HEK293 (cell line): Measurements from ENCODE around the gene IFNL1.

Experiments used
- HOXA7 ChIP-seq: sonication (generic); formaldehyde crosslinking; IDR thresholded peaks from 2 replicates; pipeline ENCODE4 v1.8.1; 2022; ENCODE audit warnings: missing genetic modification reagents, borderline replicate concordance
- ZFP37 ChIP-seq: fragments of 450-650 bp; formaldehyde crosslinking; IDR thresholded peaks from 2 replicates; pipeline ENCODE4 v1.5.1; 2016; ENCODE audit warnings: missing biosample characterization, missing genetic modification characterization
- TF ChIP-seq, protein P1 (sequence below): fragments of 450-650 bp; formaldehyde crosslinking; IDR thresholded peaks from 2 replicates; pipeline ENCODE4 v1.5.1; 2016; ENCODE audit warnings: missing biosample characterization, missing genetic modification characterization
- TF ChIP-seq, protein P2 (sequence below): fragments of 450-650 bp; formaldehyde crosslinking; IDR thresholded peaks from 2 replicates; pipeline ENCODE4 v1.5.1; 2017; ENCODE audit warnings: missing biosample characterization, missing genetic modification characterization

DNA sequence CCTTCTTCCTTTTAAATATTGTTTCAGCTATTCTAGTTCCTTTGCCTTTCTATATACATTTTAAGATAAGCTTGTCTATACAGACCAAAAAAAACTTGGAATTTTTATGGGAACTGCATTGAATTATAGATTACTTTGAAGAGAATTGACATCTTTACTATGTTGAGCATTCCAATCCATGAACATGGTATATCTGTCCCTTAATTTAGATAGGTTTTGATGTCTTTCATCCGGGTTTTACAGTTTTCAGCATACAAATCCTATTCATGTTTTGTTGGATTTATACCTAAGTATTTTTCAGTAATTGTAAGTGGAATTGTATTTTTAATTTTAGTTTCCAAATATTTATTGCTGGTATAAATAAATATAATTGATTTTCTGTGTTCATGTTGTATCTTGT lies 12.2 kb upstream of the IFNL1 start:
- TF ChIP-seq HOXA7 (CRISPR knock-in tag) (no peak), ZFP37 (tag by site-specific recombination) (no peak)
- TF ChIP-seq, protein P1, sequence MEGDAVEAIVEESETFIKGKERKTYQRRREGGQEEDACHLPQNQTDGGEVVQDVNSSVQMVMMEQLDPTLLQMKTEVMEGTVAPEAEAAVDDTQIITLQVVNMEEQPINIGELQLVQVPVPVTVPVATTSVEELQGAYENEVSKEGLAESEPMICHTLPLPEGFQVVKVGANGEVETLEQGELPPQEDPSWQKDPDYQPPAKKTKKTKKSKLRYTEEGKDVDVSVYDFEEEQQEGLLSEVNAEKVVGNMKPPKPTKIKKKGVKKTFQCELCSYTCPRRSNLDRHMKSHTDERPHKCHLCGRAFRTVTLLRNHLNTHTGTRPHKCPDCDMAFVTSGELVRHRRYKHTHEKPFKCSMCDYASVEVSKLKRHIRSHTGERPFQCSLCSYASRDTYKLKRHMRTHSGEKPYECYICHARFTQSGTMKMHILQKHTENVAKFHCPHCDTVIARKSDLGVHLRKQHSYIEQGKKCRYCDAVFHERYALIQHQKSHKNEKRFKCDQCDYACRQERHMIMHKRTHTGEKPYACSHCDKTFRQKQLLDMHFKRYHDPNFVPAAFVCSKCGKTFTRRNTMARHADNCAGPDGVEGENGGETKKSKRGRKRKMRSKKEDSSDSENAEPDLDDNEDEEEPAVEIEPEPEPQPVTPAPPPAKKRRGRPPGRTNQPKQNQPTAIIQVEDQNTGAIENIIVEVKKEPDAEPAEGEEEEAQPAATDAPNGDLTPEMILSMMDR (tag by site-specific recombination), result no peak
- TF ChIP-seq, protein P2, sequence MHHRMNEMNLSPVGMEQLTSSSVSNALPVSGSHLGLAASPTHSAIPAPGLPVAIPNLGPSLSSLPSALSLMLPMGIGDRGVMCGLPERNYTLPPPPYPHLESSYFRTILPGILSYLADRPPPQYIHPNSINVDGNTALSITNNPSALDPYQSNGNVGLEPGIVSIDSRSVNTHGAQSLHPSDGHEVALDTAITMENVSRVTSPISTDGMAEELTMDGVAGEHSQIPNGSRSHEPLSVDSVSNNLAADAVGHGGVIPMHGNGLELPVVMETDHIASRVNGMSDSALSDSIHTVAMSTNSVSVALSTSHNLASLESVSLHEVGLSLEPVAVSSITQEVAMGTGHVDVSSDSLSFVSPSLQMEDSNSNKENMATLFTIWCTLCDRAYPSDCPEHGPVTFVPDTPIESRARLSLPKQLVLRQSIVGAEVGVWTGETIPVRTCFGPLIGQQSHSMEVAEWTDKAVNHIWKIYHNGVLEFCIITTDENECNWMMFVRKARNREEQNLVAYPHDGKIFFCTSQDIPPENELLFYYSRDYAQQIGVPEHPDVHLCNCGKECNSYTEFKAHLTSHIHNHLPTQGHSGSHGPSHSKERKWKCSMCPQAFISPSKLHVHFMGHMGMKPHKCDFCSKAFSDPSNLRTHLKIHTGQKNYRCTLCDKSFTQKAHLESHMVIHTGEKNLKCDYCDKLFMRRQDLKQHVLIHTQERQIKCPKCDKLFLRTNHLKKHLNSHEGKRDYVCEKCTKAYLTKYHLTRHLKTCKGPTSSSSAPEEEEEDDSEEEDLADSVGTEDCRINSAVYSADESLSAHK (tag by site-specific recombination), result no peak
